ENCODE results near the gene ITGA1. TPM values are rescaled to one million over a fixed set of nuclear protein-coding genes. Genes with fewer than 3 reads are reported as not detected.

The ITGA1 gene
- total RNA-seq, 1 donor from 2014 or later, result 346 TPM

- no peaks in the 10 kb centered on the region for H3K9me3 Mint-ChIP-seq (ENCODE audit: low read depth)
- H3K27ac Mint-ChIP-seq (ENCODE audit: unreplicated experiment), result no peak overlapping the region
- H3K27me3 Mint-ChIP-seq (ENCODE audit: low read depth), result no peaks in the 10 kb centered on the region
- peaks cover 4% of the 10 kb centered on the region for H3K4me1 Mint-ChIP-seq (ENCODE audit: low read depth)
- H3K4me3 Mint-ChIP-seq (ENCODE audit: unreplicated experiment), result no peak overlapping the region
- no peak for DNase-seq (ENCODE audit: low spot score)
- TF ChIP-seq CTCF (IDR thresholded peaks at IDR 0.05), result no peak
- H3K36me3 Mint-ChIP-seq (ENCODE audit: low read depth), result no peaks in the 10 kb centered on the region
Observed at GRCh38 chr5:52998552-52999313, 211.0 kb downstream of the ITGA1 start.

GRCh38 chr5:52999344-52999949 lies 211.7 kb downstream of the ITGA1 start:
- Mint-ChIP-seq H3K27ac (ENCODE audit: unreplicated experiment) (no peak overlapping the region), H3K9me3 (ENCODE audit: low read depth) (no peaks in the 10 kb centered on the region), H3K4me3 (ENCODE audit: unreplicated experiment) (no peak overlapping the region), H3K27me3 (ENCODE audit: low read depth) (no peaks in the 10 kb centered on the region), H3K36me3 (ENCODE audit: low read depth) (no peaks in the 10 kb centered on the region), H3K4me1 (ENCODE audit: low read depth) (peaks cover 4% of the 10 kb centered on the region)
- no peak for DNase-seq (ENCODE audit: low spot score)
- no peak for TF ChIP-seq CTCF (IDR thresholded peaks at IDR 0.05)

- H3K4me3 Mint-ChIP-seq (ENCODE audit: unreplicated experiment), result no peak overlapping the region
- H3K27ac Mint-ChIP-seq (ENCODE audit: unreplicated experiment), result no peak overlapping the region
Observed at GRCh38 chr5:53001541-53001940, 213.8 kb downstream of the ITGA1 start.

GRCh38 chr5:53002491-53002890 lies 214.8 kb downstream of the ITGA1 start:
- Mint-ChIP-seq H3K4me3 (ENCODE audit: unreplicated experiment) (no peak overlapping the region), H3K27ac (ENCODE audit: unreplicated experiment) (no peak overlapping the region), H3K9me3 (ENCODE audit: low read depth) (no peaks in the 10 kb centered on the region), H3K4me1 (ENCODE audit: low read depth) (peaks cover 15% of the 10 kb centered on the region), H3K27me3 (ENCODE audit: low read depth) (no peaks in the 10 kb centered on the region), H3K36me3 (ENCODE audit: low read depth) (no peaks in the 10 kb centered on the region)
- TF ChIP-seq CTCF (IDR thresholded peaks at IDR 0.05), result no peak
- DNase-seq (ENCODE audit: low spot score), result no peak

More at GRCh38 chr5:53001541-53001940, 213.8 kb downstream of the ITGA1 start:
- Mint-ChIP-seq H3K9me3 (ENCODE audit: low read depth) (no peaks in the 10 kb centered on the region), H3K36me3 (ENCODE audit: low read depth) (no peaks in the 10 kb centered on the region), H3K4me1 (ENCODE audit: low read depth) (peaks cover 10% of the 10 kb centered on the region), H3K27me3 (ENCODE audit: low read depth) (no peaks in the 10 kb centered on the region)
- TF ChIP-seq CTCF (IDR thresholded peaks at IDR 0.05), result no peak
- DNase-seq (ENCODE audit: low spot score), result no peak

- Mint-ChIP-seq H3K4me3 (ENCODE audit: unreplicated experiment) (no peak overlapping the region), H3K4me1 (ENCODE audit: low read depth) (peaks cover 16% of the 10 kb centered on the region), H3K9me3 (ENCODE audit: low read depth) (no peaks in the 10 kb centered on the region), H3K27ac (ENCODE audit: unreplicated experiment) (no peak overlapping the region), H3K36me3 (ENCODE audit: low read depth) (no peaks in the 10 kb centered on the region), H3K27me3 (ENCODE audit: low read depth) (no peaks in the 10 kb centered on the region)
- DNase-seq (ENCODE audit: low spot score), result no peak
- TF ChIP-seq CTCF (IDR thresholded peaks at IDR 0.05), result no peak
Observed at GRCh38 chr5:53003144-53003543, 215.4 kb downstream of the ITGA1 start.
